GM12892 (cell line): ENCODE results near the gene TTLL11.

Experiments
- POLR2A ChIP-seq: IDR thresholded peaks from 2 replicates; pipeline ENCODE4 v1.6.1; 2011; ENCODE audit warnings: low read depth, low read length, control low read depth
- POLR2AphosphoS5 ChIP-seq: IDR thresholded peaks from 2 replicates; pipeline ENCODE4 v1.6.1; 2011; ENCODE audit warnings: low read depth, low read length, control low read depth

DNA sequence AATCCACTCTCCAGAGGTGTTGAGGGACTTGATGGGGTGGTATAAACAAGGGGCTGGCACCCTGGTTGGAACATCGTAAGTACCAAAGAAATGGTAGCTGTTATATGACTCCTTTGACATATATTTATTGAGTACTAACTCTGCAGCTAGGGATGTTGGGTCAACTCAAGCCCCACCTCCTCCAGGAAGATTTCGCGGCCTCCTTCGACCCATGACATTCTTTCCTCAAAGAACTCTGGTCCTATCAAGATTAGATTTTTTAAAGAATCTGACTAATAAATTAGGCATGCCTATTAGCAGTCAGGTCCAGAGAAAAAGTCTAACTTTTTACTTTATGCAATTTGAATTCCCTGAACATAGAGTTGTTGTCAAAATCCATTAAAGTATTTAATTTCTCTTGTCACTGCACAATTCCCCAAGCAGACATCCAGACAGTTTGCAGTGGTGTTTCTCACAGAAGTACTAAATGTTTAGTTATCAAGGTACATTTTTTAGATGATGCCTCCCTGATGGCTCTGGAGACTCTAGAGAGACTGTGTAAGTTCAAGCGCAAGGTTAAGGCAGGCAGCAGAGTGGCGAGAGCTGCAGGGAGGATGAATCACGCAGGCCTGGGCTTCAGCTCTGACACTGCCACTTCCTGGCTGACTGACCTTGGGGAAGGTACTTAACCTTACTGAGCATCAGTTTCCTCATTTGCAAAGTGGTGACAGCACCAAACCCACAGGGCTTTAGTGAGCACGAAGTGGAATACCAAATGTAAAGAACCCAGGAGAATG, 209.6 kb downstream of the TTLL11 start:
- TF ChIP-seq POLR2AphosphoS5, result no peak
- no peak for TF ChIP-seq POLR2A
